ENCODE data around the gene IL22. TPM values are rescaled to one million over a fixed set of nuclear protein-coding genes. Genes with fewer than 3 reads are reported as not detected.

IL22 gene
- total RNA-seq, 1 donor from 2014 or later, result not detected

- H3K36me3 ChIP-seq, result no peaks in the 10 kb centered on the region
- no peaks in the 10 kb centered on the region for H3K9me3 ChIP-seq
- intact Hi-C loops (cut with DNase I), result no loop called here
- H3K27me3 ChIP-seq, result no peaks in the 10 kb centered on the region
- H3K4me1 ChIP-seq, result no peaks in the 10 kb centered on the region
- H3K4me3 ChIP-seq, result no peak overlapping the region
- H3K27ac ChIP-seq, result no peak overlapping the region
- no peak for DNase-seq (ENCODE audit: extremely low spot score in 2 of 2)
- TF ChIP-seq, protein P1, sequence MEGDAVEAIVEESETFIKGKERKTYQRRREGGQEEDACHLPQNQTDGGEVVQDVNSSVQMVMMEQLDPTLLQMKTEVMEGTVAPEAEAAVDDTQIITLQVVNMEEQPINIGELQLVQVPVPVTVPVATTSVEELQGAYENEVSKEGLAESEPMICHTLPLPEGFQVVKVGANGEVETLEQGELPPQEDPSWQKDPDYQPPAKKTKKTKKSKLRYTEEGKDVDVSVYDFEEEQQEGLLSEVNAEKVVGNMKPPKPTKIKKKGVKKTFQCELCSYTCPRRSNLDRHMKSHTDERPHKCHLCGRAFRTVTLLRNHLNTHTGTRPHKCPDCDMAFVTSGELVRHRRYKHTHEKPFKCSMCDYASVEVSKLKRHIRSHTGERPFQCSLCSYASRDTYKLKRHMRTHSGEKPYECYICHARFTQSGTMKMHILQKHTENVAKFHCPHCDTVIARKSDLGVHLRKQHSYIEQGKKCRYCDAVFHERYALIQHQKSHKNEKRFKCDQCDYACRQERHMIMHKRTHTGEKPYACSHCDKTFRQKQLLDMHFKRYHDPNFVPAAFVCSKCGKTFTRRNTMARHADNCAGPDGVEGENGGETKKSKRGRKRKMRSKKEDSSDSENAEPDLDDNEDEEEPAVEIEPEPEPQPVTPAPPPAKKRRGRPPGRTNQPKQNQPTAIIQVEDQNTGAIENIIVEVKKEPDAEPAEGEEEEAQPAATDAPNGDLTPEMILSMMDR (IDR thresholded peaks at IDR 0.05), result no peak
- TF ChIP-seq POLR2A (IDR thresholded peaks at IDR 0.05) (no peak), POLR2AphosphoS5 (IDR thresholded peaks at IDR 0.05; ENCODE audit: insufficient read depth in 1 of 2, low read depth in 1 of 2) (no peak)
Observed at GRCh38 chr12:68264857-68265256, 11.5 kb upstream of the IL22 start.

DNA sequence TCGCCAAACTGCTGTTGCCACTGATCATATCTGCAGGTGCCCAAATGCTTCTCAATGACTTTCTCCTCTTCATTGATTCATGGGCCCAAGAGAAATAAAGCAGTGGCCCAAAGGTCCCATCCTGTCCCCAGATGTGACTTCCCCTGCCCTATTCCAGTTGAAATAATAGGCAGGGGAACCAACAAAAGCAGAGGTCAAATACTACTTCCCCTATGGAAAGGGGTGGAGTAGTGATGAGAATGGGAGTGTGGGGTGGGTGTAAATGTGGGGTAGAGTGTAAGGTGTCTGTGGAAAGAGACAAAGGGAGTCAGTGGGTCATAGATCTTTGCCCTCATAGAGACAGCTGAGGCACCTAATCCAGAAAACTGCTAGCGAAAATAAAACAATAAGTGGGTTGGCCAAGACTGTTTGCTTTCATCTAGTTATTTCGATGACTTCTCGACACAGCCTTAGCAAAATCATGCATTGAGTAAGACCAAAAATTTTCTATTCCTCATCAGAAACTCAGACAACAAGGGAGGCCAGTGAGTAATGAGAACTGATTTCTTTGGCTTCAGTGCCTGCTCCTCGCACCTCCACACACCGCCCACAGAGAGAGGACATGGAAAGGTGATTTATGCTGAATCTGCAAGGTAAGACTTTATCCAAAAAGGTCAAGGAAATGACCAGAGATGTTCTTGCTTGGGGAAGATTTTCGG lies 10.9 kb upstream of the IL22 start:
- Histone ChIP-seq H3K36me3 (no peaks in the 10 kb centered on the region), H3K4me1 (no peaks in the 10 kb centered on the region), H3K4me3 (no peak overlapping the region), H3K27ac (no peak overlapping the region), H3K9me3 (no peaks in the 10 kb centered on the region), H3K27me3 (no peaks in the 10 kb centered on the region)
- DNase-seq (ENCODE audit: extremely low spot score in 2 of 2), result no peak
- TF ChIP-seq, protein P1 (IDR thresholded peaks at IDR 0.05), result no peak
- TF ChIP-seq POLR2AphosphoS5 (IDR thresholded peaks at IDR 0.05; ENCODE audit: insufficient read depth in 1 of 2, low read depth in 1 of 2), result no peak
- no peak for TF ChIP-seq POLR2A (IDR thresholded peaks at IDR 0.05)
- intact Hi-C loops (cut with DNase I), result no loop called here

- Histone ChIP-seq H3K27me3 (no peaks in the 10 kb centered on the region), H3K4me1 (no peaks in the 10 kb centered on the region), H3K27ac (no peak overlapping the region), H3K36me3 (no peaks in the 10 kb centered on the region), H3K4me3 (no peak overlapping the region), H3K9me3 (no peaks in the 10 kb centered on the region)
- intact Hi-C loops (cut with DNase I), result no loop called here
- DNase-seq (ENCODE audit: extremely low spot score in 2 of 2), result no peak
- TF ChIP-seq POLR2AphosphoS5 (IDR thresholded peaks at IDR 0.05; ENCODE audit: insufficient read depth in 1 of 2, low read depth in 1 of 2), result no peak
- no peak for TF ChIP-seq POLR2A (IDR thresholded peaks at IDR 0.05)
- TF ChIP-seq, protein P1 (IDR thresholded peaks at IDR 0.05), result no peak
Observed at GRCh38 chr12:68263366-68263765, 10.0 kb upstream of the IL22 start.

DNA sequence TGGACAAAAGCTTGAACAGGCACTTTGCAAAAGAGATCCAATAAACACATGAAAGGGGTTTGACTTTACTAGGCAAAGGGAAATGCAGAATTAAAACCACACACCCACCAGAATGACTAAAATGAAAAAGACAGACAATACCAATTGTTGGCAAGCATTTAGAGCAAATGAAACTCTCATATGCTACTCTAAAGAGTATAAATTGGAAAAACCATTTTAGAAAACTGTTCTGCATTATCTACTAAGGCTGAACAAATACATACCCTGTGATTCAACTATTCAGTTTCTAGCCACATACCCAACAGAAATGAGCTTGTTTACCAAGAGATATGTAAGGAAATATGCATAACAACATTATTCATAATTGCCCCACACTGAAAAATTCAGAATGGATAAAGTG lies 8.5 kb upstream of the IL22 start:
- Histone ChIP-seq H3K9me3 (no peaks in the 10 kb centered on the region), H3K27ac (no peak overlapping the region), H3K27me3 (no peaks in the 10 kb centered on the region), H3K4me3 (no peak overlapping the region), H3K4me1 (no peaks in the 10 kb centered on the region), H3K36me3 (no peaks in the 10 kb centered on the region)
- no peak for TF ChIP-seq POLR2AphosphoS5 (IDR thresholded peaks at IDR 0.05; ENCODE audit: insufficient read depth in 1 of 2, low read depth in 1 of 2)
- TF ChIP-seq POLR2A (IDR thresholded peaks at IDR 0.05), result no peak
- TF ChIP-seq, protein P1 (IDR thresholded peaks at IDR 0.05), result no peak
- intact Hi-C loops (cut with DNase I), result no loop called here
- no peak for DNase-seq (ENCODE audit: extremely low spot score in 2 of 2)

DNA sequence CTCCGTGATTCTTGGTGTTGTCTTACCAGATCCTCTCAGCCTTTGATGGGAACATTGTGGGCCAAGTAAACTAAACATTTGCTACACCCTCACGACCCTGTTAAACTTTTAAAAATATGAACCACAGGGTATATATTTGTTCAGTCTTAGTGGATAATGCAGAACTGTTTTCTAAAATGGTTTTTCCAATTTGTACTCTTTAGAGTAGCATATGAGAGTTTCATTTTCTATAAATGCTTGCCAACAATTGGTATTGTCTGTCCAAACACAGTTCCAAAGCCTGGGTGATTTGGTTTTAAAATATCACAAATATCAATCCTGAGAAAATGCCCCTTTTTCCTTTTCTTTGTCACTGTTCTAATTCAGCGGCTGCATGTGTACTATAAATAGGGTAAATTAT lies 6.7 kb upstream of the IL22 start:
- no peaks in the 10 kb centered on the region for H3K4me1 ChIP-seq
- TF ChIP-seq POLR2A (IDR thresholded peaks at IDR 0.05), result no peak
- TF ChIP-seq, protein P1 (IDR thresholded peaks at IDR 0.05), result no peak

More for the DNA sequence above, 6.7 kb upstream of the IL22 start:
- intact Hi-C loops (cut with DNase I), result no loop called here
- Histone ChIP-seq H3K9me3 (no peaks in the 10 kb centered on the region), H3K27me3 (no peaks in the 10 kb centered on the region), H3K4me3 (no peak overlapping the region), H3K27ac (no peak overlapping the region), H3K36me3 (no peaks in the 10 kb centered on the region)
- no peak for DNase-seq (ENCODE audit: extremely low spot score in 2 of 2)

Data from vagina (tissue), 2 donors.